Endometrial microvascular endothelial cells (primary cell): ENCODE results near the gene ST7. TPM values are rescaled to one million over a fixed set of nuclear protein-coding genes. Genes with fewer than 3 reads are reported as not detected.

ENCODE experiments used
- in situ Hi-C: cut with HindIII; loops from 2 replicates; pipeline ENCODE4 v1.10.0; 2017; ENCODE audit warnings: low sequenced_read_pairs, low pct_unique_long_range_greater_than_20kb; ENCODE audit errors: inconsistent ontology term
- total RNA-seq: library from RNA; depleted of rRNA; stranded (reverse); fragments of >200 nt; gene quantifications from one replicate; pipeline ENCODE4 v1.2.3, GENCODE V29; 2015; ENCODE audit errors: inconsistent ontology term

Gene ST7
- total RNA-seq, 1 donor from 2014 or later, result 24.0 TPM

- in situ Hi-C loops, result no loop called here
Measured at GRCh38 chr7:117250801-117251200, 297.5 kb downstream of the ST7 start.

GRCh38 chr7:117251687-117252086 lies 298.4 kb downstream of the ST7 start:
- in situ Hi-C loops, result no loop called here

- in situ Hi-C loops, result no loop called here
Measured at GRCh38 chr7:117259615-117260014, 306.3 kb downstream of the ST7 start.

GRCh38 chr7:117262546-117262945 lies 309.2 kb downstream of the ST7 start:
- in situ Hi-C loops, result no loop called here

- in situ Hi-C loops, result no loop called here
Measured at GRCh38 chr7:117264716-117265115, 311.4 kb downstream of the ST7 start.

GRCh38 chr7:117269417-117269816 lies 316.1 kb downstream of the ST7 start:
- in situ Hi-C loops, result no loop called here

- in situ Hi-C loops, result no loop called here
Measured at GRCh38 chr7:117269886-117270285, 316.6 kb downstream of the ST7 start.

- in situ Hi-C loops, result no loop called here
Measured at GRCh38 chr7:117270371-117270770, 317.1 kb downstream of the ST7 start.

GRCh38 chr7:117271566-117271965 lies 318.3 kb downstream of the ST7 start:
- in situ Hi-C loops, result no loop called here

- in situ Hi-C loops, result no loop called here
Measured at GRCh38 chr7:117272017-117272759, 318.9 kb downstream of the ST7 start.

- in situ Hi-C loops, result no loop called here
Measured at GRCh38 chr7:117273325-117273724, 320.0 kb downstream of the ST7 start.

GRCh38 chr7:117273814-117274225 lies 320.5 kb downstream of the ST7 start:
- in situ Hi-C loops, result no loop called here

GRCh38 chr7:117274951-117275350 lies 321.6 kb downstream of the ST7 start:
- in situ Hi-C loops, result no loop called here

- in situ Hi-C loops, result no loop called here
Measured at GRCh38 chr7:117277576-117277975, 324.3 kb downstream of the ST7 start.

- in situ Hi-C loops, result no loop called here
Measured at GRCh38 chr7:117278040-117278439, 324.7 kb downstream of the ST7 start.

GRCh38 chr7:117279203-117279602 lies 325.9 kb downstream of the ST7 start:
- in situ Hi-C loops, result no loop called here

Other genes with a start within 250 kb of the ST7 start
- 147 TPM for gene CAPZA2, start 90.9 kb upstream of the ST7 start, total RNA-seq